Neural cell (in vitro differentiated cells): ENCODE results near the gene GRIN2C. TPM values are rescaled to one million over a fixed set of nuclear protein-coding genes. Genes with fewer than 3 reads are reported as not detected.

Experiments
- H2AFZ ChIP-seq: fragments of 200-600, 300-800 bp; sonication (generic), shearing (Covaris generic); 2 replicates; pipeline ENCODE4 v1.6.0; 2014; ENCODE audit warnings: low read depth, mild to moderate bottlenecking, antibody characterized with exemption, low read length, moderate library complexity
- H3F3A ChIP-seq: fragments of 200-600 bp; shearing (Covaris generic); 2 replicates; pipeline ENCODE4 v1.6.1; 2016; ENCODE audit warnings: mild to moderate bottlenecking, moderate library complexity, mixed read lengths, antibody characterized with exemption, low read length; ENCODE audit not compliant: insufficient read depth, poor library complexity, severe bottlenecking
- H3K27ac ChIP-seq: fragments of 200-600, 300-800 bp; sonication (generic), shearing (Covaris generic); 2 replicates; pipeline ENCODE4 v1.5.1; 2014; ENCODE audit warnings: mild to moderate bottlenecking, low read length, moderate library complexity
- H3K27me3 ChIP-seq: fragments of 300-800, 200-600 bp; sonication (generic), shearing (Covaris generic); 2 replicates; pipeline ENCODE4 v1.6.0; 2014; ENCODE audit warnings: mild to moderate bottlenecking, low read depth, low read length, moderate library complexity; ENCODE audit not compliant: insufficient read depth
- H3K36me3 ChIP-seq: fragments of 300-800, 200-600 bp; sonication (generic), shearing (Covaris generic); 2 replicates; pipeline ENCODE4 v1.5.1; 2014; ENCODE audit warnings: mild to moderate bottlenecking, antibody characterized with exemption, low read length, moderate library complexity; ENCODE audit not compliant: insufficient read depth
- H3K4me2 ChIP-seq: fragments of 300-800, 200-600 bp; sonication (generic), shearing (Covaris generic); 2 replicates; pipeline ENCODE4 v1.6.0; 2014; ENCODE audit warnings: mild to moderate bottlenecking, low read length
- H3K4me3 ChIP-seq: fragments of 300-800, 200-600 bp; sonication (generic), shearing (Covaris generic); 2 replicates; pipeline ENCODE4 v1.5.1; 2014; ENCODE audit warnings: mild to moderate bottlenecking, low read length, moderate library complexity
- H3K79me2 ChIP-seq: fragments of 200-600 bp; shearing (Covaris generic); replicated peaks from 2 replicates; pipeline ENCODE4 v1.6.0; 2014; ENCODE audit warnings: mild to moderate bottlenecking, low read length, moderate library complexity; ENCODE audit not compliant: insufficient read depth
- H3K9ac ChIP-seq: fragments of 300-800, 200-600 bp; sonication (generic), shearing (Covaris generic); 2 replicates; pipeline ENCODE4 v1.6.1; 2016; ENCODE audit warnings: mild to moderate bottlenecking, low read length, mixed read lengths
- H3K9me2 ChIP-seq: fragments of 200-600 bp; shearing (Covaris generic); 2 replicates; pipeline ENCODE4 v1.6.1; 2016; ENCODE audit warnings: mild to moderate bottlenecking, low read length, mixed read lengths; ENCODE audit not compliant: insufficient read depth
- H3K9me3 ChIP-seq: fragments of 200-600, 300-800 bp; sonication (generic), shearing (Covaris generic); 2 replicates; pipeline ENCODE4 v1.6.1; 2016; ENCODE audit warnings: mild to moderate bottlenecking, mixed run types, low read length, moderate library complexity, mixed read lengths
- H4K20me1 ChIP-seq: fragments of 200-600 bp; shearing (Covaris generic); 2 replicates; pipeline ENCODE4 v1.6.1; 2016; ENCODE audit warnings: mild to moderate bottlenecking, mixed run types; ENCODE audit not compliant: insufficient read depth
- CTCF ChIP-seq: fragments of 450-650 bp; IDR thresholded peaks from 2 replicates; pipeline ENCODE4 v1.5.1; 2014; ENCODE audit warnings: antibody characterized with exemption, mild to moderate bottlenecking, moderate library complexity; ENCODE audit not compliant: poor library complexity, severe bottlenecking
- EP300 ChIP-seq: fragments of 450-650 bp; conservative IDR thresholded peaks from 2 replicates; pipeline ENCODE4 v1.6.1; 2014; ENCODE audit warnings: antibody characterized with exemption, mild to moderate bottlenecking, moderate library complexity; ENCODE audit not compliant: poor library complexity, severe bottlenecking
- EZH2 ChIP-seq: fragments of 200-600, 300-800 bp; shearing (Covaris generic), sonication (generic); IDR thresholded peaks from 2 replicates; pipeline ENCODE4 v1.6.1; 2014; ENCODE audit warnings: antibody characterized with exemption, low read length, borderline replicate concordance, mild to moderate bottlenecking; ENCODE audit not compliant: insufficient read depth, poor library complexity, severe bottlenecking
- MXI1 ChIP-seq: fragments of 450-650 bp; conservative IDR thresholded peaks from 2 replicates; pipeline ENCODE4 v1.6.1; 2014; ENCODE audit warnings: antibody characterized with exemption, mild to moderate bottlenecking; ENCODE audit not compliant: poor library complexity, severe bottlenecking
- POLR2AphosphoS5 ChIP-seq: IDR thresholded peaks from 2 replicates; pipeline ENCODE4 v1.6.1; 2012
- RAD21 ChIP-seq: fragments of 450-650 bp; conservative IDR thresholded peaks from 2 replicates; pipeline ENCODE4 v1.6.1; 2014; ENCODE audit warnings: antibody characterized with exemption, mild to moderate bottlenecking, moderate library complexity
- SMC3 ChIP-seq: fragments of 450-650 bp; conservative IDR thresholded peaks from 2 replicates; pipeline ENCODE4 v1.6.1; 2014; ENCODE audit warnings: antibody characterized with exemption, mild to moderate bottlenecking, moderate library complexity; ENCODE audit not compliant: poor library complexity
- TAF1 ChIP-seq: IDR thresholded peaks from 2 replicates; pipeline ENCODE4 v1.6.1; 2012; ENCODE audit warnings: low read depth
- polyA plus RNA-seq: library from polyadenylated mRNA; depleted of rRNA; stranded (reverse); fragments of >200 nt; gene quantifications from 2 replicates; pipeline ENCODE4 v1.2.3, GENCODE V29; 2014
- TF ChIP-seq, protein P1 (sequence below): IDR thresholded peaks from 2 replicates; pipeline ENCODE4 v1.6.1; 2012; ENCODE audit warnings: borderline replicate concordance

Gene GRIN2C
- polyA plus RNA-seq, 1 donor from 2014 or later, result 0.04 TPM

GRCh38 chr17:74850914-74851313, 8.8 kb downstream of the GRIN2C start:
- peaks cover 57% of the 10 kb centered on the region for H3K27me3 ChIP-seq

GRCh38 chr17:74850310-74850709, 9.4 kb downstream of the GRIN2C start:
- no peak for TF ChIP-seq POLR2AphosphoS5
- no peak for TF ChIP-seq MXI1
- TF ChIP-seq RAD21, result no peak
- TF ChIP-seq EP300, result no peak
- TF ChIP-seq CTCF, result no peak
- no peak for TF ChIP-seq SMC3
- TF ChIP-seq, protein P1, sequence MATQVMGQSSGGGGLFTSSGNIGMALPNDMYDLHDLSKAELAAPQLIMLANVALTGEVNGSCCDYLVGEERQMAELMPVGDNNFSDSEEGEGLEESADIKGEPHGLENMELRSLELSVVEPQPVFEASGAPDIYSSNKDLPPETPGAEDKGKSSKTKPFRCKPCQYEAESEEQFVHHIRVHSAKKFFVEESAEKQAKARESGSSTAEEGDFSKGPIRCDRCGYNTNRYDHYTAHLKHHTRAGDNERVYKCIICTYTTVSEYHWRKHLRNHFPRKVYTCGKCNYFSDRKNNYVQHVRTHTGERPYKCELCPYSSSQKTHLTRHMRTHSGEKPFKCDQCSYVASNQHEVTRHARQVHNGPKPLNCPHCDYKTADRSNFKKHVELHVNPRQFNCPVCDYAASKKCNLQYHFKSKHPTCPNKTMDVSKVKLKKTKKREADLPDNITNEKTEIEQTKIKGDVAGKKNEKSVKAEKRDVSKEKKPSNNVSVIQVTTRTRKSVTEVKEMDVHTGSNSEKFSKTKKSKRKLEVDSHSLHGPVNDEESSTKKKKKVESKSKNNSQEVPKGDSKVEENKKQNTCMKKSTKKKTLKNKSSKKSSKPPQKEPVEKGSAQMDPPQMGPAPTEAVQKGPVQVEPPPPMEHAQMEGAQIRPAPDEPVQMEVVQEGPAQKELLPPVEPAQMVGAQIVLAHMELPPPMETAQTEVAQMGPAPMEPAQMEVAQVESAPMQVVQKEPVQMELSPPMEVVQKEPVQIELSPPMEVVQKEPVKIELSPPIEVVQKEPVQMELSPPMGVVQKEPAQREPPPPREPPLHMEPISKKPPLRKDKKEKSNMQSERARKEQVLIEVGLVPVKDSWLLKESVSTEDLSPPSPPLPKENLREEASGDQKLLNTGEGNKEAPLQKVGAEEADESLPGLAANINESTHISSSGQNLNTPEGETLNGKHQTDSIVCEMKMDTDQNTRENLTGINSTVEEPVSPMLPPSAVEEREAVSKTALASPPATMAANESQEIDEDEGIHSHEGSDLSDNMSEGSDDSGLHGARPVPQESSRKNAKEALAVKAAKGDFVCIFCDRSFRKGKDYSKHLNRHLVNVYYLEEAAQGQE, result no peak
- TF ChIP-seq EZH2, result no peak
- TF ChIP-seq TAF1, result no peak
- Histone ChIP-seq H3K79me2 (no peaks in the 10 kb centered on the region), H4K20me1 (no peaks in the 10 kb centered on the region), H3K36me3 (no peaks in the 10 kb centered on the region), H3K9me2 (no peaks in the 10 kb centered on the region), H3K4me3 (no peak overlapping the region), H3K4me2 (no peak overlapping the region), H3F3A (no peaks in the 10 kb centered on the region), H3K27me3 (peaks cover 51% of the 10 kb centered on the region), H2AFZ (no peak overlapping the region), H3K9me3 (no peaks in the 10 kb centered on the region), H3K9ac (no peak overlapping the region), H3K27ac (no peak overlapping the region)

More at GRCh38 chr17:74850914-74851313, 8.8 kb downstream of the GRIN2C start:
- Histone ChIP-seq H2AFZ (no peak overlapping the region), H3K79me2 (no peaks in the 10 kb centered on the region), H3K9ac (no peak overlapping the region), H3F3A (no peaks in the 10 kb centered on the region), H3K36me3 (no peaks in the 10 kb centered on the region), H3K9me2 (no peaks in the 10 kb centered on the region), H3K27ac (no peak overlapping the region), H3K4me3 (no peak overlapping the region), H3K9me3 (no peaks in the 10 kb centered on the region), H3K4me2 (no peak overlapping the region), H4K20me1 (no peaks in the 10 kb centered on the region)
- TF ChIP-seq RAD21 (no peak), POLR2AphosphoS5 (no peak), EP300 (no peak), CTCF (no peak), SMC3 (no peak), EZH2 (no peak), MXI1 (no peak), TAF1 (no peak)
- TF ChIP-seq, protein P1, result no peak
